Gastroesophageal sphincter (tissue), 4 donors: ENCODE measurements around the gene NRF1. TPM values are rescaled to one million over a fixed set of nuclear protein-coding genes. Genes with fewer than 3 reads are reported as not detected.

Source experiments
- ATAC-seq: fragments of 150-250 bp; one replicate; pipeline ENCODE4 v1.9.1; 2016; ENCODE audit warnings: mild to moderate bottlenecking, moderate library complexity
- H3K27ac ChIP-seq, 4 donors: fragments of 200-600 bp; sonication (generic) in 3 of 4; 1 replicate in 3 of 4; 2 replicates in 1 of 4; pipeline ENCODE4 v1.5.1; 2016 to 2019
- H3K27me3 ChIP-seq: fragments of 200-600 bp; sonication (generic); one replicate; pipeline ENCODE4 v1.5.1; 2019
- H3K36me3 ChIP-seq, 2 donors: fragments of 200-600 bp; sonication (generic); one replicate each; pipeline ENCODE4 v1.5.1; 2019; ENCODE audit warnings: control low read depth in 1 of 2
- H3K4me1 ChIP-seq, 3 donors: fragments of 200-600 bp; sonication (generic); 1 replicate in 2 of 3; 2 replicates in 1 of 3; pipeline ENCODE4 v1.5.1; 2016 to 2019; ENCODE audit warnings: control low read depth in 2 of 3
- H3K4me3 ChIP-seq, 2 donors: fragments of 200-600 bp; sonication (generic); one replicate each; pipeline ENCODE4 v1.5.1; 2019; ENCODE audit warnings: mild to moderate bottlenecking in 1 of 2, moderate library complexity in 1 of 2
- H3K9me3 ChIP-seq, 3 donors: fragments of 200-600 bp; sonication (generic); one replicate each; pipeline ENCODE4 v1.5.1; 2017 to 2019; ENCODE audit warnings: control low read depth in 2 of 3
- CTCF ChIP-seq, 4 experiments: fragments of 200-600 bp in 2 of 4; fragments of 450-650 bp in 2 of 4; sonication (generic) in 1 of 4; IDR thresholded peaks; one replicate each; pipeline ENCODE4 v1.5.1; 2017 to 2019; ENCODE audit warnings: antibody characterized with exemption in 4 of 4, mild to moderate bottlenecking in 2 of 4, moderate library complexity in 2 of 4
- EP300 ChIP-seq: sonication (generic); formaldehyde crosslinking; IDR thresholded peaks from one replicate; pipeline ENCODE4 v1.6.1; 2017; ENCODE audit warnings: antibody characterized with exemption, mild to moderate bottlenecking
- POLR2A ChIP-seq, 2 donors: fragments of 450-650 bp; IDR thresholded peaks; one replicate each; pipeline ENCODE4 v1.6.1; 2017; ENCODE audit warnings: antibody characterized with exemption in 2 of 2, mild to moderate bottlenecking in 2 of 2, moderate library complexity in 1 of 2
- POLR2AphosphoS5 ChIP-seq: sonication (generic); formaldehyde crosslinking; IDR thresholded peaks from one replicate; pipeline ENCODE4 v1.6.1; 2017; ENCODE audit warnings: antibody characterized with exemption
- WGBS, 2 donors: methylation state at CpG; one replicate each; pipeline ENCODE4 v1.1.5; 2018; ENCODE audit warnings: low coverage in 1 of 2; 5-methylcytosine and 5-hydroxymethylcytosine counted together
- total RNA-seq, 4 donors: library from RNA; depleted of rRNA; stranded (reverse); fragments of >200 nt; gene quantifications; one replicate each; pipeline ENCODE4 v1.1.0, GENCODE V29; 2016

Gene NRF1
- total RNA-seq, 4 donors from 2014 or later, result 7.8 to 20.5 (median 17.0) TPM

GRCh38 chr7:129779602-129780256, 168.2 kb downstream of the NRF1 start:
- Histone ChIP-seq H3K27ac (no peak overlapping the region), H3K4me1 (peaks cover 4 to 67% (median 49%) of the 10 kb centered on the region in 3 donors)
- no peak for ATAC-seq

DNA sequence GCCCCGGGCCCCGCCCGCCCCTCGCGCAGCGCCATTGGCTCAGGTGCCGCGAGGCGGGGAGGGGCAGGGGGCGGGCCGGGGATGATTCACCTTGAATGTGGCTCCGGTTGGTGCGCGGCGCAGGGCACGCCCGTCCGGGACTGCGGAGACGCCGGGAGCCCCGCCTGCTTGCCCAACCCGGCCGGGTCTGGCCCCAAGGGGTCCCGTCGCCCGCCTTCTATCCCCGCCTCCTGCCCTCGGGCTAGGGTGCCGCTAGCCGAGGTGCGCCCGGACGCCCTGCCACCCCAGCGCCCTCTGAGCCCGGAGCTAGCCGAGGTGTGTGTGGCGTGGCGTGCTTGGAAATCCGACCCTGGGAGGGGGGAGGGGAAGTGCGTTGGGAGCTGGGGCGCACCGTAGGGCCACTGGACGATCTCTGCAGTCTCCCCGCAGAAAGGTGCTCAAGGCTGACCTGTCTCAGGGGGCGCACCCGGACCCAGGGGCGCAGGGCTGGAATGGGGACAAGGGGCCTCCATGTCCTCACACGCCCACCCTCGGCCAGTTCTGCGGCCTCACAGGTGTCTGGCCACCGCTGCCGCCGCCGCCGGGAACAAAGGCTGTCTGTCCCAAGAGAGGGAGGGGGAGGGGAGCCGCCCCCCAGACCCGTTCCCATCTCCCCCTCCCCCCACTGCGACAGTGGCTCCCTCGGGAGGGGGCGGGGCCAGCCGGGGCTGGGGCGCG, 168.9 kb downstream of the NRF1 start:
- H3K36me3 ChIP-seq, result no peaks in the 10 kb centered on the region
- peaks cover 4 to 73% (median 54%) of the 10 kb centered on the region in 3 donors for H3K4me1 ChIP-seq
- ATAC-seq, result no peak
- no peak overlapping the region for H3K27ac ChIP-seq
- peaks cover 100% of the 10 kb centered on the region for H3K27me3 ChIP-seq
- peak overlapping the region; percentile 3 to 51 for H3K4me3 ChIP-seq
- H3K9me3 ChIP-seq, result peaks cover 0 to 5% (median 0%) of the 10 kb centered on the region in 3 donors
- no CpG with 5 or more reads among the region's 64 CpGs for WGBS, 2 donors
- no peak for TF ChIP-seq POLR2AphosphoS5
- no peak for TF ChIP-seq EP300
- no peak for TF ChIP-seq POLR2A (IDR thresholded peaks at IDR 0.05)
- no peak for TF ChIP-seq CTCF (IDR thresholded peaks at IDR 0.05)

More at GRCh38 chr7:129779602-129780256, 168.2 kb downstream of the NRF1 start:
- Histone ChIP-seq H3K27me3 (peaks cover 99% of the 10 kb centered on the region), H3K9me3 (peaks cover 0 to 5% (median 0%) of the 10 kb centered on the region in 3 donors), H3K4me3 (peak overlapping the region; percentile 3 to 51), H3K36me3 (no peaks in the 10 kb centered on the region)
- WGBS, 2 donors, result no CpG with 5 or more reads among the region's 76 CpGs
- TF ChIP-seq EP300 (no peak), CTCF (IDR thresholded peaks at IDR 0.05) (no peak), POLR2A (IDR thresholded peaks at IDR 0.05) (no peak), POLR2AphosphoS5 (no peak)

DNA sequence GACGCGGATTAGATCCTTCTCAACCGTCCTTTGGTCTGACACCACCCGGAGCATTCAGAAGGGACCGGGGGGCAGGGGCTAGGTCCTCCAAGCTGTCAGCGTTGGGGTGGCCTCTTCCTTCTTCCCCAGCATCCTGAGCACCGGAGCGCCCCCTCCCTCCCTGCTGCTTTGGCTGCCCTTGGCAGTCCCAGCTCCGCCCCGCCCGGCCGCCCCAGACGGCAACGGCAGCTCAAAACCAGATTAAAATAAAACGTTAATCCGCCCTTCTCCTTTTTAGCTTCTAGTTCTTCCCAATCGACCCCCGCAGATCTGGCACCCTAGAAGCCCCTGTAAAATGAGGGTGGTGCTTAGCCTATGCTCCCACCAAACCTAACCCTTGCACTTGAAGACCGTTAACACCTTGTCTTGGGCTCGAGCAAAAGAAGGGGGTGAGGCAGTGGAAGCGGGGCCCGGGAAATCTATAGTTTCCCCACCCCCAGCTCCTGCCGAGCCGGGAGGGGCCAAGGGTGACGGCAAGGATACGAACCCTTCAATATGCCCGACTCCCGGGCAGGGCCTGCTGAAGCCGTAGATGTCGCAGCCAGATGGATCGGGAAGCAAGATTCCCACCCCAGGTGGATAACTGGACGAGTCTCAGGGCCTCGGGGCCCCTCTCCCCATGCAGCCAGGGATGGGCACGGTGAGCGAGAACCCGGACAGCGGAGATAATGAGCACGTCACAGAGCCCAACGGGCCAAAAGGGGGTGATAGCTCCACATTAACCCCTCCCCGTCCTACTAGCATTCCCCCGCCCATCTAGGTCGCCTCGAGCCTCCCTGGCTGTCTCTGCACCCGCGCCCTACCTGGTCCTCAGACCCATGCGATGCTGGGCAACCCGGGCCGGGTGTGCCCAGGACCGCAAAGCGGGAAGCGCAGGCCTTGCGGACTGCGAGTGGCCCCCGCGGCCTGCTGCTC, 169.7 kb downstream of the NRF1 start:
- whole genome bisulfite sequencing, 2 donors, result 5% methylated on average over 14 of the region's 55 CpGs; no CpG with 5 or more reads in 1 of the 2 donors
- no peak overlapping the region for H3K27ac ChIP-seq
- peak overlapping the region in 1 of 2 donors; percentile 51 for H3K4me3 ChIP-seq
- no peaks in the 10 kb centered on the region for H3K36me3 ChIP-seq
- H3K9me3 ChIP-seq, result peaks cover 0 to 5% (median 0%) of the 10 kb centered on the region in 3 donors
- peaks cover 4 to 81% (median 60%) of the 10 kb centered on the region in 3 donors for H3K4me1 ChIP-seq
- no peak for ATAC-seq
- TF ChIP-seq EP300 (no peak), POLR2AphosphoS5 (no peak), CTCF (IDR thresholded peaks at IDR 0.05) (no peak), POLR2A (IDR thresholded peaks at IDR 0.05) (no peak)
- H3K27me3 ChIP-seq, result peaks cover 100% of the 10 kb centered on the region

DNA sequence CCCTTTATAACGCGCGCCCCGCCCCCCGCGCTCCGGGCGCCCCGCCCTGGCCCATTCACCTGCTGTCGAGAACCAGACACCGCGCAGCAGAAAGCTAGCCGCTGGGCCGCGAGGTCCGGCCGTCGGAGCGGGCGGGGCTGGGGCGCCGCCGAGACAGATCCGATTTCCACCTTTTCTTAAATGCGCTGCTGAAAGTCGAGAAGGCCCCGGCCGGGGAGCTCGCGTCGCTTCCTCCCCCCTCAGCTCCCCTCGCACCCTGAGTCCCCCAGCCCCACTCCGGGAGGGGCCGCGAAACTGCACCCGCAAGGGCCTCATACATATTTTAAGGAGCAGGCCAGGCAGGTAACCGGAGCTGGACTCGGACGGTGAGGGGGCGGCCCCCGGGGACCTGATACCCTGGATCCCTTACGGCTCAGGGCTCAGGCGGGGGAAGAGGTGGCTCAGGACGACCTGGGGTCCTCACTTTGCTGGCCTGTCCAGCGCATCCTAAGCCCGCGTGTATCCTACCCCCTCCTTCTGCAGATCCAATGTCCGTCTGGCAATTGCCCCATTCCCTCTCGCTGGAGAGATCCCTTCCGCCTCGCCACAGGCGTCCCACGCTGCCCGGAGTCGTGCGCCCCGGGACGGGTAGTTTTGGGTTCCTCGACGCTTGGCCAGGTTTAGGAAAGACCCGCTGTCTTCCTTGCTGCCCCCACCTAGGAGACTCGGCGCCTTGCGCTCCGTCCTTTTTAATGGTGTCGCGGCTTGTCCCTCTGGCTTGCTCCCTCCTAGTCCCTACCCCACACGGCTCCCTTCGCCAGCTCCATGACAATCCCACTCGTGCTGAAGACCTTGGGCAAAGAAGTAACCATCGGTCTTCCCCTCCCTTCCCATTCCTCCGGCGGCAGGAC, 170.7 kb downstream of the NRF1 start:
- Histone ChIP-seq H3K4me3 (no peak overlapping the region), H3K27me3 (peaks cover 100% of the 10 kb centered on the region), H3K36me3 (no peaks in the 10 kb centered on the region), H3K27ac (no peak overlapping the region), H3K9me3 (peaks cover 0 to 5% (median 0%) of the 10 kb centered on the region in 3 donors), H3K4me1 (peaks cover 4 to 81% (median 60%) of the 10 kb centered on the region in 3 donors)
- 2 to 3% methylated on average over 11 of the region's 73 CpGs for WGBS, 2 donors
- no peak for ATAC-seq
- TF ChIP-seq CTCF (IDR thresholded peaks at IDR 0.05) (no peak), POLR2A (IDR thresholded peaks at IDR 0.05) (no peak), POLR2AphosphoS5 (no peak), EP300 (no peak)
